Fibroblast of pulmonary artery (primary cell): Measurements from ENCODE around the gene TNS3.
A peak's percentile ranks its signal among the peaks of the same experiment; 100 is the strongest.

Source experiments
- DNase-seq: peaks from one replicate; pipeline ENCODE4 v3.0.0-alpha.2; 2010; ENCODE audit warnings: low read depth
- H3K4me3 ChIP-seq: replicated peaks from 2 replicates; pipeline ENCODE4 v1.5.1; 2011; ENCODE audit warnings: low read depth, mild to moderate bottlenecking, control low read depth, low read length, moderate library complexity
- CTCF ChIP-seq: IDR thresholded peaks from 2 replicates; pipeline ENCODE4 v1.5.1; 2011; ENCODE audit warnings: mild to moderate bottlenecking, control low read depth, low read length, inconsistent platforms; ENCODE audit errors: missing control alignments

The TNS3 gene

GRCh38 chr7:47584536-47584895 is 2.6 kb upstream of the TNS3 start:
- TF ChIP-seq CTCF: no peak
- DNase-seq: no peak
- no peak overlapping the region for H3K4me3 ChIP-seq

- TF ChIP-seq CTCF: no peak
- no peak overlapping the region for H3K4me3 ChIP-seq
- DNase-seq: no peak
Measured at GRCh38 chr7:47583739-47584535, 2.0 kb upstream of the TNS3 start.

GRCh38 chr7:47582764-47583738 is 1.1 kb upstream of the TNS3 start:
- TF ChIP-seq CTCF: no peak
- H3K4me3 ChIP-seq: no peak overlapping the region
- DNase-seq: no peak

- no peak for DNase-seq
- peak overlapping the region; percentile 81 for H3K4me3 ChIP-seq
- TF ChIP-seq CTCF: no peak
Measured at GRCh38 chr7:47581438-47581803, 490 bp downstream of the TNS3 start.

- peak; percentile 12 for TF ChIP-seq CTCF
- peak overlapping the region; percentile 81 for H3K4me3 ChIP-seq
- DNase-seq: no peak
Measured at GRCh38 chr7:47580811-47581331, 1.0 kb downstream of the TNS3 start.

- H3K4me3 ChIP-seq: peak overlapping the region; percentile 81
- TF ChIP-seq CTCF: no peak
- DNase-seq: peak; percentile 50
Measured at GRCh38 chr7:47580175-47580706, 1.7 kb downstream of the TNS3 start.
